H1 (cell line): ENCODE measurements around the gene DAZAP2. TPM values are rescaled to one million over a fixed set of nuclear protein-coding genes. Genes with fewer than 3 reads are reported as not detected.

Source experiments
- BACH1 ChIP-seq: IDR thresholded peaks from 2 replicates; pipeline ENCODE4 v1.6.1; 2012; ENCODE audit warnings: low read length, improper control_type of control experiment
- BRCA1 ChIP-seq: IDR thresholded peaks from 2 replicates; pipeline ENCODE4 v1.6.1; 2012; ENCODE audit warnings: low read depth, low read length, improper control_type of control experiment
- CBX5 ChIP-seq: fragments of 300-800, 300-1000 bp; sonication (generic); IDR thresholded peaks from 2 replicates; pipeline ENCODE4 v1.7.1; 2016; ENCODE audit warnings: antibody characterized with exemption, low read length, low read depth
- KDM1A ChIP-seq: fragments of 200-600, 300-600 bp; sonication (generic); IDR thresholded peaks from 2 replicates; pipeline ENCODE4 v1.7.1; 2016; ENCODE audit warnings: mild to moderate bottlenecking, low read length, borderline replicate concordance
- POLR2A ChIP-seq, 2 experiments: IDR thresholded peaks; 1 replicate in 1 of 2; 2 replicates in 1 of 2; pipeline ENCODE4 v1.6.1; 2011; ENCODE audit warnings: low read depth in 2 of 2, low read length in 2 of 2, mild to moderate bottlenecking in 2 of 2; ENCODE audit errors: control extremely low read depth in 1 of 2
- RBBP5 ChIP-seq: IDR thresholded peaks from 2 replicates; pipeline ENCODE4 v1.7.1; 2012; ENCODE audit warnings: low read depth, mild to moderate bottlenecking, inconsistent platforms, low read length, moderate library complexity, borderline replicate concordance
- RFX5 ChIP-seq: IDR thresholded peaks from 2 replicates; pipeline ENCODE4 v1.6.1; 2011; ENCODE audit warnings: low read depth, low read length, improper control_type of control experiment, borderline replicate concordance
- SIN3A ChIP-seq, 2 experiments: IDR thresholded peaks in 1 of 2; conservative IDR thresholded peaks in 1 of 2; 2 replicates each; pipeline ENCODE4 v1.6.1; 2011 to 2012; ENCODE audit warnings: low read length in 2 of 2, improper control_type of control experiment in 1 of 2, low read depth in 1 of 2, mild to moderate bottlenecking in 1 of 2
- TAF1 ChIP-seq: IDR thresholded peaks from 2 replicates; pipeline ENCODE4 v1.6.1; 2011; ENCODE audit warnings: mild to moderate bottlenecking, low read depth, low read length
- TEAD4 ChIP-seq: IDR thresholded peaks from 2 replicates; pipeline ENCODE4 v1.6.1; 2012; ENCODE audit warnings: low read depth, low read length, inconsistent platforms, mixed read lengths
- polyA plus RNA-seq, 7 experiments: library from polyadenylated mRNA; depleted of rRNA in 3 of 7; stranded (reverse) in 5 of 7; unstranded in 2 of 7; fragments of >200 nt in 5 of 7; fragments of 200-250 nt in 2 of 7; gene quantifications; 1 replicate in 5 of 7; 2 replicates in 1 of 7; 4 replicates in 1 of 7; pipeline versions ENCODE4 v1.2.1 to v1.2.3, GENCODE V29; 2011 to 2013; ENCODE audit warnings: missing spikeins in 2 of 7, mixed read lengths in 2 of 7
- total RNA-seq: library from RNA; stranded (reverse); fragmentation: NEBNext Ultra II Directional; extraction: Animal tissue kit (Norgen Biotek cat#: 25700); gene quantifications from 2 replicates; pipeline ENCODE4 v1.2.1, GENCODE V29; 2021
- TF ChIP-seq, protein P1 (sequence below): fragments of 300-600 bp; sonication (generic); IDR thresholded peaks from 2 replicates; pipeline ENCODE4 v1.7.1; 2012; ENCODE audit warnings: low read length, moderate library complexity, mild to moderate bottlenecking, inconsistent platforms; ENCODE audit not compliant: insufficient replicate concordance

Gene DAZAP2
- total and polyA plus RNA-seq, 2 of the 8 experiments (the other 6 are each of a cell fraction or from before 2014, with no cell fraction given): 27.1 to 77.2 TPM

DNA sequence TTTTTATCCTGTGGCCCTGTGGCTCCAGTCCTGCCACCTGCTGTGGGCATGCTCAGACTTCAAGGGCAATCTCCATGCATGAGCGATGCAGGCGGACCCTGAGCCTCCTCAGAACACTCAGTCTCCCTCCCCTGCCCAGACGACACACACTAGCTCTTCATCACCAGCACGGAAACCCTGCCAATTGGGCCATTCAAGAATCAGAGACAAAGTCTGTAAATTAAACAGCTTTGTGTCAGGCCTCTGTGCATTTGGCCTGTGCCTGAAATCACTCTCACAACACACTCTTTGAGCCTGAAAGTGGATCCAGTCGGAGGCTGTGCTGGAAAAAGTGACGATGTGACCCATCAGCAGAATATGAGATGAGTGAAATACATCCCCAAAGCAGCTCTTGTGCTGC is 33.3 kb upstream of the DAZAP2 start (continued):
- TF ChIP-seq, protein P1, sequence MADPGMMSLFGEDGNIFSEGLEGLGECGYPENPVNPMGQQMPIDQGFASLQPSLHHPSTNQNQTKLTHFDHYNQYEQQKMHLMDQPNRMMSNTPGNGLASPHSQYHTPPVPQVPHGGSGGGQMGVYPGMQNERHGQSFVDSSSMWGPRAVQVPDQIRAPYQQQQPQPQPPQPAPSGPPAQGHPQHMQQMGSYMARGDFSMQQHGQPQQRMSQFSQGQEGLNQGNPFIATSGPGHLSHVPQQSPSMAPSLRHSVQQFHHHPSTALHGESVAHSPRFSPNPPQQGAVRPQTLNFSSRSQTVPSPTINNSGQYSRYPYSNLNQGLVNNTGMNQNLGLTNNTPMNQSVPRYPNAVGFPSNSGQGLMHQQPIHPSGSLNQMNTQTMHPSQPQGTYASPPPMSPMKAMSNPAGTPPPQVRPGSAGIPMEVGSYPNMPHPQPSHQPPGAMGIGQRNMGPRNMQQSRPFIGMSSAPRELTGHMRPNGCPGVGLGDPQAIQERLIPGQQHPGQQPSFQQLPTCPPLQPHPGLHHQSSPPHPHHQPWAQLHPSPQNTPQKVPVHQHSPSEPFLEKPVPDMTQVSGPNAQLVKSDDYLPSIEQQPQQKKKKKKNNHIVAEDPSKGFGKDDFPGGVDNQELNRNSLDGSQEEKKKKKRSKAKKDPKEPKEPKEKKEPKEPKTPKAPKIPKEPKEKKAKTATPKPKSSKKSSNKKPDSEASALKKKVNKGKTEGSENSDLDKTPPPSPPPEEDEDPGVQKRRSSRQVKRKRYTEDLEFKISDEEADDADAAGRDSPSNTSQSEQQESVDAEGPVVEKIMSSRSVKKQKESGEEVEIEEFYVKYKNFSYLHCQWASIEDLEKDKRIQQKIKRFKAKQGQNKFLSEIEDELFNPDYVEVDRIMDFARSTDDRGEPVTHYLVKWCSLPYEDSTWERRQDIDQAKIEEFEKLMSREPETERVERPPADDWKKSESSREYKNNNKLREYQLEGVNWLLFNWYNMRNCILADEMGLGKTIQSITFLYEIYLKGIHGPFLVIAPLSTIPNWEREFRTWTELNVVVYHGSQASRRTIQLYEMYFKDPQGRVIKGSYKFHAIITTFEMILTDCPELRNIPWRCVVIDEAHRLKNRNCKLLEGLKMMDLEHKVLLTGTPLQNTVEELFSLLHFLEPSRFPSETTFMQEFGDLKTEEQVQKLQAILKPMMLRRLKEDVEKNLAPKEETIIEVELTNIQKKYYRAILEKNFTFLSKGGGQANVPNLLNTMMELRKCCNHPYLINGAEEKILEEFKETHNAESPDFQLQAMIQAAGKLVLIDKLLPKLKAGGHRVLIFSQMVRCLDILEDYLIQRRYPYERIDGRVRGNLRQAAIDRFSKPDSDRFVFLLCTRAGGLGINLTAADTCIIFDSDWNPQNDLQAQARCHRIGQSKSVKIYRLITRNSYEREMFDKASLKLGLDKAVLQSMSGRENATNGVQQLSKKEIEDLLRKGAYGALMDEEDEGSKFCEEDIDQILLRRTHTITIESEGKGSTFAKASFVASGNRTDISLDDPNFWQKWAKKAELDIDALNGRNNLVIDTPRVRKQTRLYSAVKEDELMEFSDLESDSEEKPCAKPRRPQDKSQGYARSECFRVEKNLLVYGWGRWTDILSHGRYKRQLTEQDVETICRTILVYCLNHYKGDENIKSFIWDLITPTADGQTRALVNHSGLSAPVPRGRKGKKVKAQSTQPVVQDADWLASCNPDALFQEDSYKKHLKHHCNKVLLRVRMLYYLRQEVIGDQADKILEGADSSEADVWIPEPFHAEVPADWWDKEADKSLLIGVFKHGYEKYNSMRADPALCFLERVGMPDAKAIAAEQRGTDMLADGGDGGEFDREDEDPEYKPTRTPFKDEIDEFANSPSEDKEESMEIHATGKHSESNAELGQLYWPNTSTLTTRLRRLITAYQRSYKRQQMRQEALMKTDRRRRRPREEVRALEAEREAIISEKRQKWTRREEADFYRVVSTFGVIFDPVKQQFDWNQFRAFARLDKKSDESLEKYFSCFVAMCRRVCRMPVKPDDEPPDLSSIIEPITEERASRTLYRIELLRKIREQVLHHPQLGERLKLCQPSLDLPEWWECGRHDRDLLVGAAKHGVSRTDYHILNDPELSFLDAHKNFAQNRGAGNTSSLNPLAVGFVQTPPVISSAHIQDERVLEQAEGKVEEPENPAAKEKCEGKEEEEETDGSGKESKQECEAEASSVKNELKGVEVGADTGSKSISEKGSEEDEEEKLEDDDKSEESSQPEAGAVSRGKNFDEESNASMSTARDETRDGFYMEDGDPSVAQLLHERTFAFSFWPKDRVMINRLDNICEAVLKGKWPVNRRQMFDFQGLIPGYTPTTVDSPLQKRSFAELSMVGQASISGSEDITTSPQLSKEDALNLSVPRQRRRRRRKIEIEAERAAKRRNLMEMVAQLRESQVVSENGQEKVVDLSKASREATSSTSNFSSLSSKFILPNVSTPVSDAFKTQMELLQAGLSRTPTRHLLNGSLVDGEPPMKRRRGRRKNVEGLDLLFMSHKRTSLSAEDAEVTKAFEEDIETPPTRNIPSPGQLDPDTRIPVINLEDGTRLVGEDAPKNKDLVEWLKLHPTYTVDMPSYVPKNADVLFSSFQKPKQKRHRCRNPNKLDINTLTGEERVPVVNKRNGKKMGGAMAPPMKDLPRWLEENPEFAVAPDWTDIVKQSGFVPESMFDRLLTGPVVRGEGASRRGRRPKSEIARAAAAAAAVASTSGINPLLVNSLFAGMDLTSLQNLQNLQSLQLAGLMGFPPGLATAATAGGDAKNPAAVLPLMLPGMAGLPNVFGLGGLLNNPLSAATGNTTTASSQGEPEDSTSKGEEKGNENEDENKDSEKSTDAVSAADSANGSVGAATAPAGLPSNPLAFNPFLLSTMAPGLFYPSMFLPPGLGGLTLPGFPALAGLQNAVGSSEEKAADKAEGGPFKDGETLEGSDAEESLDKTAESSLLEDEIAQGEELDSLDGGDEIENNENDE: no peak
- TF ChIP-seq RBBP5 (no peak), POLR2A (IDR thresholded peaks at IDR 0.05; ENCODE audit: control extremely low read depth in 1 of 2, low read depth in 2 of 2, low read length in 2 of 2) (no peak), BACH1 (no peak), TEAD4 (no peak), SIN3A (conservative IDR thresholded peaks at IDR 0.05 in 1 of 2, IDR thresholded peaks at IDR 0.05 in 1 of 2; ENCODE audit: low read depth in 1 of 2, low read length in 2 of 2) (no peak), BRCA1 (no peak), CBX5 (no peak), KDM1A (no peak), RFX5 (no peak), TAF1 (no peak)
